T-helper 22 cell (primary cell): ENCODE data around the gene DNAAF1.

Experiments used
- DNase-seq: peaks from one replicate; pipeline ENCODE4 v3.0.0-alpha.2; 2020; ENCODE audit warnings: low read depth

The DNAAF1 gene

DNA sequence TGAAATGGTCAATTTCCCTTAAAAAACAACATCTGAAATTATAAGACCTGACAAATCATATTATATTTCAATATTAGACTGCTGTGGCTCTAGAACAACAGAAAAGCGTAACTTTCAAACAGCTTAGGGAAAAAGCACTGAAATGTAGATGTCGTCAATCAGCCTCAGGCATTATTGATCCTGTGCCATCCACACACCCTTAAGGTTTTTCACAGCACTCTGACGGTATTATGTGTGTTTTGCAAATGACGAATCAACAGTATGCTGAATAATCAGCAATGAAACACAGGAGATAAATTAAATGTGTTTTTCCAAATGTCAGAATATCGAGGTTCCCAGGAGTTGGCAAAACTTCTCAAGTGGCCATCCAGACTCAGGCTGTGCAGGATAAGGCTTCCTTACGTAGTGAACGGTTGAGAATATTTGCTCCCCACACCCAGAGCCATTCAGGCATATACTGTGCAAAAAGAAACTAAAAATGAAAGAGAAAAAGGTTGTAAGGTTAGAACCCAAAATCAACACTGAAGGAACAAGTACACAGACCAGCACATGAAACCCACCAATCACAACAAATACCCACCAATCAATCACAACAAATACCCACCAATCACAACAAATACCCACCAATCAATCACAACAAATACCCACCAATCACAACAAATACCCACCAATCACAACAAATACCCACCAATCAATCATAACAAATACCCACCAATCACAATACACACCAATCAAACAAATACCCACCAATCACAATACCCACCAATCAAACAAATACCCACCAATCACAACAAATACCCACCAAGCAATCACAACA is 20.6 kb upstream of the DNAAF1 start:
- DNase-seq: no peak

GRCh38 chr16:84131117-84131516 is 14.0 kb upstream of the DNAAF1 start:
- DNase-seq: no peak

GRCh38 chr16:84132527-84133285 is 12.4 kb upstream of the DNAAF1 start:
- no peak for DNase-seq

DNA sequence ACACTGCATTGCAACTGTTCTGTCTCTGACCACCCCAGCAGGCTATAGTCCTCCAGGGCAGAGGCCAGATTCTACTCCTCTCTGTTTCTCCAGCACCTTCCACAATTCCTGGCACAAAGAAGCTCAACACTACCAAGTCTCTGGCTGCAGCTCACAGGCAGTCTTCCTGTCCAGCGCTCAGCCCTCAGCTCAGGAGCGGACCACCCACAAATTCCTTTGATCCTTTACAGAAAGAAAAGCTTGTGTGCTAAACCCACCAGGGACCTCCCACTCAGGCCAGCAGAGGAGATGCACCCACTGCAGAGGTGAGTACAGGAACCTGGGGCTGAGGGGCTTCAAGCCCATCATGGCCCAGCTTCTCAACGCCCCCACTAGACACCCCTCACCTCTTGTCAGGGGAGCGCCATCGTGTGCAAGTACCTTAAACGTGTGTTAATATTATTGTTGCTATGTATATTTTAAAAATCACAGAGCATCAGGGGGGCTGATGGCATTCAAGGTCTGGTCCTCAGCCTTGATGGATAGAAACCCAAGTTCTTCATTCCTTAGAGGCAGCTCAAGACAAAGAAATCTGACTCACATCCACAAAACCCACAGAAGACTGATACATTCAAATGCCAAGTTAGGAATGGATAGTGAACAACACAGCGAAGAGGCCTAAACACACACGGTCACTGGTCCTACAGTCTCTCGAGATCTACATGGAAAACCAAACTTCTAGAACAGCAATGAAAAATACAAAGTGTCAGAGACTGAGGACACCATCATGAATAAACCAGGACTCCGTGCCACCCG is 8.6 kb upstream of the DNAAF1 start:
- DNase-seq: no peak

GRCh38 chr16:84137287-84137686 is 7.8 kb upstream of the DNAAF1 start:
- no peak for DNase-seq

DNA sequence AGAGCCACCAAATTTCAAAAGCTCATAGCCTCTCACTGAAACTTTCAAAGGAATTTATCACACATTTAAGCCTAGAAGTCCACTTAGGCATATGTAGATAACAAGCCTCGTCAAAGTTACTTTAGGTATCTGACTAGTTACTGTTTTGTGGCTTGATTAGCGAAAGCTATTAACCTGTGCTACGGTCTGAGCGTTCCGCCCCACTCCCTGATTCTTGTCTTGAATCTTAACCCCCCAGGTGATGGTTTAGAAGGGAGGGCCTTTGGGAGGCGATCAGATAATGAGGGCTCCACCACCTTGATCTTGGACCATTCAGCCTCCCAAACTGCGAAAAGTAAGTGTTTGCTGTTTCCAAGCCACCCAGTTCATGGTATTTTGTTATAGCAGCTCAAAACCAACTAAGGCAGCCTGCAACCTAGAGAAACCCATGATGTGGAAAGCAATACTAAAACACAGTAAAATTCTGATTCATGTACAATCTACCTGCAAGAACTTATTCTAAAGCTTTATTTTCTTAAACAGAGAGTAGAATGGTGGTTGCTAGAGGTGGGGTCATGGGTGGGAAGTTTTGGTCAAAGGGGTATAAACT is 7.2 kb upstream of the DNAAF1 start:
- no peak for DNase-seq

DNA sequence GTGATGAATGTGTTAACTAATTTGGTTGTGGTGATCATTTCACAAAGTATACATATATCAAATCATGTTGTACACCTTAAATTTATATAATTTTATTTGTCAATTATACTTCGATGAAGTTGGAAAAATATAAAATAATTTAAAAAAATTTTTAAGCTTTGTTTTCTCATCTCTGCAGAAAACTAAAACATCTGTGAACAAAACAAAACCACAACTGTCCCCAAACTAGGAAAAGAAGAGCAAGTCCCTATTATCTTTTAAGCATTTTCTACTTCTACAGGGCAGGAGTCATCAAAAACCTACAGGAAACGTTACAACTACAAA is 6.6 kb upstream of the DNAAF1 start:
- DNase-seq: no peak

DNA sequence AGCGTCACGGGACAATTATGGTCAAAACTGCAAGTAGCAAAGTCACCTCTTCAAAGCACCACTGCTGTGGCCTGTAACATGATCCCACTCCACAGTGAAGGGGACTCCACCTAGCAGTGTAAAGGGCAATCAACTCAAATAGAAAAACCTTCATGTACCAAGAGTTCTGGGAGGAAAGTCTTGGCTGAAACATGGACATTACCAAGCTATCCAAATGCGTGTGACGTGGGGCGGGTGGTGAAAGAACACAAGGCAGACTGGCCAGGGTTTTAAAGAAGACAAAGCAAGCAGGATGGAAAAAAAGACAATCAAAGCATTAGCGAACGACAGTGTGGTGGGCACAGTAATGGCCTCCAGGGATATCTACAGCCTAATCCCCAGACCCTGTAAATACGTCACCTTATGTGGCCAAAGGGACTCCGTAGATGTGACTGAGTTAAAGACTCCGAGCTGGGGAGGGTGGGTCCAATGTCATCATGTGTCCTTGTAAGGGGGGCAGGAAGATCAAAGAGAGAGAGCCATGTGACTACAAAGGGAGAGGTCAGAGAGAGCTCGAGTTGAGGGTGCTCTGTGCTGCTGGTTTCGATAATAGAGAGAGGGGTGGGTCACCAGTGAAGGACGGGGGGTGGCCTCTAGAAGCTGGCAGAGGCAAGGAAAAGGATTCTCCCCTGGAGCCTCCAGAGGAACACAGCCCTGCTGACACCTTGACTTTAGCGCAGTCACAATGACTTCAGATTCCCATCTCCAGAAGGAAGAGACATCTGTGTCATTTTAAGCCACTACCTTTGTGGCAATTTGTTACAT is 6.1 kb upstream of the DNAAF1 start:
- no peak for DNase-seq

- DNase-seq: no peak
Observed at GRCh38 chr16:84139628-84140258, 5.4 kb upstream of the DNAAF1 start.

DNA sequence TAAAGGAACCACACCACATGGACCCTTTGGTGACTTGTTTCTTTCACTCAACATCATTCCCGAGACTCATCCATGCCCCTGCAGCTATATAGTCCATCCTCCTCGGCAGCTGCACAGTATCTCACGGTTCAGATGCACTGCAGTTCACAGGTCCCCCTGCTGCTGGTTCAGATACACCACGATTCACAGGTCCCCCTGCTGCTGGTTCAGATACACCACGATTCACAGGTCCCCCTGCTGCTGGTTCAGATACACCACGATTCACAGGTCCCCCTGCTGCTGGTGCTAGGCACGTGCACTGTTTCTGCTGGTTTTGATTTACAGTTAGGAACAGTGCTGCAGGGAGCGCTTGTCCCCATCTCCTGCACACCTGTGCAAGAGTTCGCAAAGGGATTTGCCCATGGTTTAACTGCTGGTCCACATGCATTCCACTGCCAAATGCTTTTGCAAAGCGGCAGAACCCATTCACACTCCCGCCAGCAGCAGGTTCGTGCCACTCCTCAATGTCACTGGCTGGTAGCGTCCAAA is 3.9 kb upstream of the DNAAF1 start:
- DNase-seq: no peak

DNA sequence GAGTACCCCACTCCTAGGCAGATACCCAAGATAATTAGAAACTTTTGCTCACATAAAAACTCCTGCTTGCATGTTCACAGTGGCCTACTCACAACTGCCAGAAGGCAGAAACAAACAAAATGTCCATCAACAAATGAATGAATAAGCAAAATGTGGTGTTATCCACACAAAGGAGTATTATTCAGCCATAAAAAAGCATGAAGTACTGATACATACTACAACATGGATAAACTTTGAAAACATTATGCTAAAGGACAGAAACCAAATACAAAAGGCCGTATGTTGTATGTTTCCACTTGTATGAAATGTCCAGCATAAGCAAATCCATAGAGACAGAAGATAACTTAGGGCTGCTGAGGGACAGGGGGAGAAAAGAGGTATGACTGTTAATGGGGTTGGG is 2.0 kb upstream of the DNAAF1 start:
- no peak for DNase-seq

DNA sequence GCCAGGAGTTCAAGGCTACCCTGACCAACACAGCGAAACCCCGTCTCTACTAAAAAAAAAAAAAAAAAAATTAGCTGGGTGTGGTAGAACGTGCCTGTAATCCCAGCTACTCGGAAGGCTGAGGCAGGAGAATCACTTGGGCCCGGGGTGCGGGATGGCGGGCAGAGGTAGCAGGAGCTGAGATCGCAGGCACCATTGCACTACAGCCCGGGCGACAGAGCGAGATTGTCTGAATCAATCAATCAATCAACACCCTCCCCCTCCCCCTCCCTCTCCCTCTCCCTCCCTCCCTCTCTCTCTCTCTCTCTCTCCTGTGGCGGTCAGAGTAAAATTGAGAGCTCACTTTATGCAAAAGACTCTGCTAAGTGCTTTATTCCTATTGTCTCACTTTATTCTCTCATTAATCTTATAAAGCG is 1.3 kb upstream of the DNAAF1 start:
- DNase-seq: no peak

DNA sequence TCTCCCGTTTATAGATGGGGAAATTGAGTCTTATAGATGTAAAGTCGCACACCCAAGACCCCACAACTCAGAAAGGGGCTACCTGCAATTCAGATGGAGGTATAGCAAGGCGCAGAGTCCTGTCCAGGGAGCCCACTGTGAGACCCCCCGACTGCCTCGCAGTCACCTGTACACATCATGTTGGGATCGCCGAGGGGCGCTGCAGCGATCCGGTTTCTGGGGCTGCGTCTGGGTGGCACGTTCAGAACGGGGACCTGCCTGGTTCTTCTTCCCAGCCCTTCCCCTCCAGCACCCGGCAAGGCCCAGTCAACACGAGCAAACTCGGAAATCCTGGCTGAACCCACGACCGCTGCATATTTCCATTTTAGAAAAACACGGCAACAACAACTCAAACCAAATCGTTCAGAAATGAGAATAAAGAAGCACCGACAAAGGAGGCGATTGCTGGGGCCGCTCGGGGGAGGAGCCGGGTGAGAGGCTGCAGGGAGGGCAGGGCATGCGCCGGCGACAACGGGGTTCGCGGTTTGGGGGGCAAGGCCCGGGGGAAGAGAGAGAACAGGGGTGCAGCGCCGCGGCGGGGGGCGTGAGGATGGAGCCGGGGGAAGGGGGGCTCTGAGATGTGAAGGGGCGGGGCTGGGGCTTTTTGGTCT is 774 bp upstream of the DNAAF1 start:
- DNase-seq: peak; percentile 40

DNA sequence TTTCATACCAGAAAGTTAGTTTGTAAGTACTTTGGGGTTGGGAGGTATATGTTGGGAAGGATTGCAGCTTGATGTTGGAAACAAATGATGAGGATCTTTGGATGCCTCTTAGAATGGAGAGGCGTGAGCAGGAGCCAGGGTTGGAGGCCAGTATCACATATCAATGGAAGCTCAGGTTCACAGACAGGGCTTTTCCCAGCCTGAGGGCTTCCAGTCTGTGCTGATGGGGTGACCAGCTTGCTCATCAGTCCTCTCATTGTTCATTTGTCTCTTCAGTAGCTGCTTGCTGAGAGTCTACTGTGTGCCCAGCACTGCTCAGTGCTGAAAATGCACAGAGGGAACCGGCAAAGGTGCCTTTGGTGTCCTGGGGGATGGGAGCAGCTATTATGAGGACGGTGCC is 5.8 kb downstream of the DNAAF1 start:
- DNase-seq: no peak

- no peak for DNase-seq
Observed at GRCh38 chr16:84153660-84154214, 8.6 kb downstream of the DNAAF1 start.

GRCh38 chr16:84155226-84155625 is 10.1 kb downstream of the DNAAF1 start:
- no peak for DNase-seq

DNA sequence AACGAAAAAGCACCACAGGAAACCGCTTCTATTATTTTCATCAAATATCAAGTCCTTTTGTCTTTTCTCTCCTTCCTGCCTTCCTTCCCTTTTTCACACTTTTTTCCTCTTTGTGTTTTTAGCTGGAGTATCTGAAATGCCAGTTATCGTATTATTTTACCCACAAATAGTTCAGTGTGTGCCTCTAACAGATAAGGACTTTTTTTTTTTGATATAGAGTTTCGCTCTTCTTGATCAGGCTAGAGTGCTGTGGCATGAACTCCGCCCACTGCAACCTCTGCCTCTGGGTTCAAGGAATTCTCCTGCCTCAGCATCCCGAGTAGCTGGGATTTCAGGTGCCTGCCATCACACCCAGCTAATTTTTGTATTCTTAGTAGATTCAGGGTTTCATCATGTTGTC is 10.7 kb downstream of the DNAAF1 start:
- no peak for DNase-seq

DNA sequence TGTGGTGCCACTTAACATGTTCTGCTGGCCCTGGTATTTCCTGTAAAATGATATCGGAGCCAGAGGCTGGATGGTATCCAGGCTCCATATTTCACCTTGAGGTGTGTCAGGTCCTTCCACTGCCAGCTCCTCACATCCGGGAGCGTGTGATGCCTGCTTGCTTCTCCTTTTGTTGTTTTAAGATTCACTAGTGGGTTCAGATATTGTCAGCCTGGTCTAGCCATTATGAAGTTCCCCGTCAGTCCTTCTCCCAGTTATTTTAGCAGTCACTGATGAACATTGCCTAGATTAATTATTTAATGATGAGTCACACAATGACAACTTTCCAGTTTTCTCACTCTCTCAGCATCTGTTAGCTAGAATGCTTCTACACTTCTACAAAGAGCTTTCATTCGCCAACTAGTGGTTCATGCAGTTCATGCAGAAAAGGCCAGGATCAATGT is 11.3 kb downstream of the DNAAF1 start:
- no peak for DNase-seq

DNA sequence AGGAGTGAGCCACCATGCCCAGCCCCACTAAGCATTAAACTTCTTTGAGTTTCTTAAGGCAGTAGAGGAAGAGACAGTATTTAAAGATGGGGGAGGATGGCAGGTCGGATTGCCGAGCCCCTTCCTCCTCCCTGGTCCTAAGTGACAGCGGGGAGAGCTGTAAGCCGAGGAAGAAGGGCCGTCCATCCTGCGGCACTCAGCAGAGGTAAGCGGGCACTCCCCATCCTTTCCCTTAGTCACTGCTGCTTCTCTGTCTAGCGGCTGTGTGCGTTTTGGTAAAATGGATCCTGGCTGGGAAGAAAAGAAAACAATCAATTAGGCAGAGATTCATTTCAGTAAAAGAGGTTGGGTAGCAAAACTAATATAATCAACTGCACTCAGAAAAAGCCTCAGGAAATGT is 13.9 kb downstream of the DNAAF1 start:
- no peak for DNase-seq

DNA sequence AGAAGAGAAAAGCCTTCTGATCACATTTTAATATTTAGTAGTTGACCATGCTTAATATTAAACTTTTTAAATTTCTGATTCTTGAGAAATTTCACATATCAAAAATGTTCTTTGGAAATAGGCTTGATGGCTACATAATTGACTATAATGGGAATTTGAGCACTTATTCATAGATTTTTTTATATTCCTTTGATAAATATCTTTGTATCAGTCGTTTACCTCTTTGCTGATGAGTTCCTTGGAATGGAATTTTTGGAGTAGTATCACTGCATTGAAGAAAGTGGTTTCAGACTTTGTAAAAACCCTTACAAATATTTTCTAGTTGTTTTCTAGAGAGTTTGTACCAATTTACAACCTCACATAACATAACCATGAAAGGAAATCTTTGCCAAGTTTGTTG is 14.7 kb downstream of the DNAAF1 start:
- no peak for DNase-seq
